RWPE2 (cell line): ENCODE measurements around the gene RPS24.
A peak's percentile ranks its signal among the peaks of the same experiment; 100 is the strongest.

Experiments used
- ATAC-seq: fragments of 200-7000 bp; cut with Tn5 transposase; 3 replicates; pipeline ENCODE4 v1.9.1; 2021; ENCODE audit warnings: low read depth
- DNase-seq: peaks from one replicate; pipeline ENCODE4 v3.0.0-alpha.2; 2020; ENCODE audit warnings: low spot score
- H3K27ac ChIP-seq: fragments of 450-650 bp; 2 replicates; pipeline ENCODE4 v1.5.1; 2017; ENCODE audit warnings: mild to moderate bottlenecking; ENCODE audit not compliant: poor library complexity, severe bottlenecking
- H3K27me3 ChIP-seq: fragments of 250-450 bp; sonication (Bioruptor Pico); 2 replicates; pipeline ENCODE4 v1.5.1; 2021; ENCODE audit warnings: mild to moderate bottlenecking, moderate library complexity; ENCODE audit not compliant: insufficient read depth, poor library complexity, severe bottlenecking
- H3K36me3 ChIP-seq: fragments of 250-450 bp; sonication (Bioruptor Pico); 2 replicates; pipeline ENCODE4 v1.5.1; 2020; ENCODE audit warnings: low read depth, mild to moderate bottlenecking, moderate library complexity
- H3K4me1 ChIP-seq: fragments of 250-450 bp; sonication (Bioruptor Pico); 2 replicates; pipeline ENCODE4 v1.5.1; 2021; ENCODE audit warnings: mild to moderate bottlenecking, moderate library complexity; ENCODE audit not compliant: insufficient read depth, poor library complexity, severe bottlenecking
- H3K4me3 ChIP-seq: fragments of 250-450 bp; sonication (Bioruptor Pico); 2 replicates; pipeline ENCODE4 v1.5.1; 2021; ENCODE audit warnings: mild to moderate bottlenecking, moderate library complexity; ENCODE audit not compliant: severe bottlenecking
- H3K9me3 ChIP-seq: fragments of 250-450 bp; sonication (Bioruptor Pico); 2 replicates; pipeline ENCODE4 v1.5.1; 2021; ENCODE audit warnings: mild to moderate bottlenecking, moderate library complexity; ENCODE audit not compliant: severe bottlenecking
- TF ChIP-seq, protein P1 (sequence below): fragments of 450-650 bp; IDR thresholded peaks from one replicate; pipeline ENCODE4 v1.5.1; 2017; ENCODE audit warnings: mild to moderate bottlenecking, moderate library complexity; ENCODE audit not compliant: poor library complexity, severe bottlenecking

Gene RPS24

DNA sequence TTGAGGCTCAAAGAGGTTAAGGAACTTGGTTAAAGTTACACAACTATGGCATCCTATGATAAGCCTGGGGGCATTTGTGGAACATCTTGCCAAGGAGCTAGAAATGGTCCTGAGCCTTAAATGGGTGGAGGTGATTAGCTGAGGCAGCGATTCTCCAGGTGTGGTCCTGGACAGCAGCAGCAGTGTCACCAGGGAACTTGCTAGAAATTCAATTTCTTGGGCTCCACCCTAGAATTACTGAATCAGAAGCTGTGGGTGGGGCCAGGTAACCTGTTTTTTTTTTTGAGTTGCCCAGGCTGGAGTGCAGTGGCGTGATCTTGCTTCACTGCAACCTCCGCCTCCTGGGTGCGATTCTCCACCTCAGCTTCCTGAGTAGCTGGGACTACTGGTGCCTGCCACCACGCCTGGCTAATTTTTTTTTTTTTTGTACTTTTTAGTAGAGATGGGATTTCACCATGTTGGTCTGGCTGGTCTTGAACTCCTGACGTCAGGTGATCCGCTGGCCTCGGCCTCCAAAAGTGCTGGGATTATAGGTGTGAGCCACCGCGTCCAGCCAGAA lies 13.1 kb downstream of the RPS24 start:
- DNase-seq (no peak), ATAC-seq (no peak)
- H3K27me3 ChIP-seq = no peaks in the 10 kb centered on the region
- peaks cover 11% of the 10 kb centered on the region for H3K36me3 ChIP-seq
- no peaks in the 10 kb centered on the region for H3K4me1 ChIP-seq
- H3K9me3 ChIP-seq = no peaks in the 10 kb centered on the region
- TF ChIP-seq, protein P1, sequence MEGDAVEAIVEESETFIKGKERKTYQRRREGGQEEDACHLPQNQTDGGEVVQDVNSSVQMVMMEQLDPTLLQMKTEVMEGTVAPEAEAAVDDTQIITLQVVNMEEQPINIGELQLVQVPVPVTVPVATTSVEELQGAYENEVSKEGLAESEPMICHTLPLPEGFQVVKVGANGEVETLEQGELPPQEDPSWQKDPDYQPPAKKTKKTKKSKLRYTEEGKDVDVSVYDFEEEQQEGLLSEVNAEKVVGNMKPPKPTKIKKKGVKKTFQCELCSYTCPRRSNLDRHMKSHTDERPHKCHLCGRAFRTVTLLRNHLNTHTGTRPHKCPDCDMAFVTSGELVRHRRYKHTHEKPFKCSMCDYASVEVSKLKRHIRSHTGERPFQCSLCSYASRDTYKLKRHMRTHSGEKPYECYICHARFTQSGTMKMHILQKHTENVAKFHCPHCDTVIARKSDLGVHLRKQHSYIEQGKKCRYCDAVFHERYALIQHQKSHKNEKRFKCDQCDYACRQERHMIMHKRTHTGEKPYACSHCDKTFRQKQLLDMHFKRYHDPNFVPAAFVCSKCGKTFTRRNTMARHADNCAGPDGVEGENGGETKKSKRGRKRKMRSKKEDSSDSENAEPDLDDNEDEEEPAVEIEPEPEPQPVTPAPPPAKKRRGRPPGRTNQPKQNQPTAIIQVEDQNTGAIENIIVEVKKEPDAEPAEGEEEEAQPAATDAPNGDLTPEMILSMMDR = no peak
- H3K4me3 ChIP-seq = no peak overlapping the region
- no peak overlapping the region for H3K27ac ChIP-seq

DNA sequence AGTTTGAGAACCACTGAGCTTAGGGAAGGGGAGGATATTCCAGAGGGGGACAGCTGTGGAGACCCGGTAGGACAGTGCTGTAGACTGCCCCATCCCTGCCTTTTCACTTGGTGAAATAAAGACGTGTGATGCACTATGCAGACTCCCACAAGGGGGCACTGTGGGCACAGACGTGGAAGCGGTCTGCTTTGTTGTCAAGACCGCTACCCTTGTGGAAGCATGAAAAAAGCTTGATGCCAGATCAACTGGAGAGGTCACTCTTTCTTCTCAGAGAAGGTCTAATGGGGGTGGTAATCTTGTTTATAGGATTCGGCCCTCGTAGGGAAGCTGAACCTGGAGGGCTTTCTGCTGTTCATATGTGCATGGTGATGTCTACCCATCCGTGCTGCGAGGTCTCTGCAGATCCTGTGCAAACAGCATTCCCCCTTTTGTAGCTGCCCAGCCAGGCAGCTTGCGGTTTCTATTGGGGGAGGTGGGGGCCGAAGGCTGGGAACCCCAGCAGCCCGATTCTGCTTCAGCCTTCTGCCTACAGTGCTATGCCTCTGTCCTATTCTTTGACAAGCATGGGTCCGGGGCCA lies 13.7 kb downstream of the RPS24 start:
- peak; percentile 60 for ATAC-seq
- TF ChIP-seq, protein P1 = peak; percentile 90
- Histone ChIP-seq H3K27me3 (no peaks in the 10 kb centered on the region), H3K36me3 (0 out of 2 replicates have a peak, but pooled peaks cover 6% of the 10 kb centered on the region), H3K9me3 (no peaks in the 10 kb centered on the region), H3K4me1 (no peaks in the 10 kb centered on the region), H3K4me3 (no peak overlapping the region), H3K27ac (no peak overlapping the region)
- DNase-seq = no peak

DNA sequence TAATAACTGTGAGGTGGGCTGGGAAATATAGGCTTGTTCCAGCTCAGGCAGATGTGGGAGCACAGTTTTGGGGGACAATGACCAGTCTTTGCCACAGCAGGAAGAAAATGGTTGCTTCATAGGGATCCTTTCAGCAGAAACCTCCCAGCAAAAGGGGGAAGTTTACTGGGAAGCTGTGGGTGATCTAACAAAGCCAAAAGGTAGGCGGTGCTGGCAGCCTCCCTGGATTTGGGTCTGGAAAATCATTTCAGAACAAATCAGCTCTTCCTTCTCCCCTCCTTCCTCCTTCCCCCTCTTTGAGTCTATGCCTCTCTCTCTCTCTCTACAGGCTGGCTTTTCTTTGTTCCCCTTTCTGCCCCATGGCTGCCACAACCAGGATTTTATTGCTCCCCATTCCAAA lies 16.2 kb downstream of the RPS24 start:
- TF ChIP-seq, protein P1 = no peak
- Histone ChIP-seq H3K36me3 (no peaks in the 10 kb centered on the region), H3K27ac (no peak overlapping the region), H3K9me3 (no peaks in the 10 kb centered on the region), H3K27me3 (no peaks in the 10 kb centered on the region), H3K4me1 (no peaks in the 10 kb centered on the region), H3K4me3 (no peak overlapping the region)
- no peak for DNase-seq
- no peak for ATAC-seq

DNA sequence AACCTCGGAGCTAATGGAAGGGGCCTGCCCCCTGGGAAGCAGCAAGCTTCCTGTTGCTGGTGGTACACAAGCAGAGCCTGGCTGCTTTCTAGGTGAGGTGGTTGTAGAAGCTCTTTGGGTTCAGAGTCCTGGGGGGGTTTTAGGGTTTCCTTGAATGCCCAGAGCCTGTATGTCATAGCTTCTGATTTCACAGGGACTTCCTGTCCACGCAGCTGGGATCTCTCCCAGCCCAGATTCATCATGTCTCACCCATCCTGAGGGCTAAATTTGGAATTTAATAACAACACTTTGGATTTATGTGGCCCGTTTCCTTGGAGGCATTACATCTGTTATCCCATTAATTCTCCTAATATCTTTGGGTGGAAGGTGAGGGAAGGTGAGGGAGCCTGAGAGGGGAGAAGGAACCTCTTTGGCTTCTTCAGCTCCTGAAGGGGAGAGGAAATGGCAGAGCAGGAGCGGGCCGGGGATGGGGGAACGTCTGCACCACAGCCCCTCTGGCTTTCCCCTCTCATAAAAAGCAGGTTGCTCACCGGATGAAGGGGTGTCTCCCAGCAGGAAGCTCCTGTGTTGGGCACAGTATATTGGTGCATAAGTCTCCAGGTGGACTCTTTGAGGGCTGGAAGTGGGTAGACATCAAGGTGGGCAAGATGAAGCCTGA lies 19.7 kb downstream of the RPS24 start:
- Histone ChIP-seq H3K4me3 (no peak overlapping the region), H3K9me3 (no peaks in the 10 kb centered on the region), H3K4me1 (no peaks in the 10 kb centered on the region), H3K27ac (no peak overlapping the region), H3K36me3 (no peaks in the 10 kb centered on the region), H3K27me3 (no peaks in the 10 kb centered on the region)
- ATAC-seq (peak; percentile 36; the same call in 1 of the 3 replicates), DNase-seq (no peak)
- TF ChIP-seq, protein P1 = no peak

DNA sequence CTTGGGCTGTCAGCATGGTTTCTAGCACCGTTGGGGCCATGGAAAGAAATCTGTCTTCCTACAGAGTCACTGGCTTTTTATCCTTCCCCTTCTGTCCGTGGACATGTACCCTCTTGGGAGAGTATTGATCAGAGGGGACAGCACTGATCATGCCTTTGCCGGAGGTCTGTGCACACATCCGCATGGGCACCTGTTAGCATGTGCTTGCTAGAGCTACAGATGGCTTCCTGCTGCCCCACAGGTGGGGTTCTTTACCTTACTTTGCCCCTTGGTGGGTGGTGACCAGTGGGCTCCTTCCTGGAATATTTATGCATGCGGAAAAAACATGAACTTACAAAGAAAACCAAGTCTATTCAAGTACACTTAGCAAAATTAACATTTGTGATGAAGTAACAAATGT lies 24.9 kb downstream of the RPS24 start:
- Histone ChIP-seq H3K27me3 (no peaks in the 10 kb centered on the region), H3K9me3 (no peaks in the 10 kb centered on the region), H3K4me3 (no peak overlapping the region), H3K36me3 (no peaks in the 10 kb centered on the region), H3K27ac (no peak overlapping the region), H3K4me1 (no peaks in the 10 kb centered on the region)
- DNase-seq (no peak), ATAC-seq (no peak)
- TF ChIP-seq, protein P1 = no peak
